Astrocyte (in vitro differentiated cells and primary cell): ENCODE results near the gene SPATA18.

Experiments
- EZH2 ChIP-seq: IDR thresholded peaks from 2 replicates; pipeline ENCODE4 v1.6.1; 2012; ENCODE audit warnings: mild to moderate bottlenecking, low read length, inconsistent platforms; ENCODE audit not compliant: insufficient read depth
- TF ChIP-seq, protein P1 (sequence below): IDR thresholded peaks from 2 replicates; pipeline ENCODE4 v1.5.1; 2011; ENCODE audit warnings: low read depth, mild to moderate bottlenecking, inconsistent platforms, low read length, moderate library complexity; ENCODE audit not compliant: insufficient read depth

GRCh38 chr4:52102587-52102986, 51.5 kb downstream of the SPATA18 start:
- TF ChIP-seq, protein P1, sequence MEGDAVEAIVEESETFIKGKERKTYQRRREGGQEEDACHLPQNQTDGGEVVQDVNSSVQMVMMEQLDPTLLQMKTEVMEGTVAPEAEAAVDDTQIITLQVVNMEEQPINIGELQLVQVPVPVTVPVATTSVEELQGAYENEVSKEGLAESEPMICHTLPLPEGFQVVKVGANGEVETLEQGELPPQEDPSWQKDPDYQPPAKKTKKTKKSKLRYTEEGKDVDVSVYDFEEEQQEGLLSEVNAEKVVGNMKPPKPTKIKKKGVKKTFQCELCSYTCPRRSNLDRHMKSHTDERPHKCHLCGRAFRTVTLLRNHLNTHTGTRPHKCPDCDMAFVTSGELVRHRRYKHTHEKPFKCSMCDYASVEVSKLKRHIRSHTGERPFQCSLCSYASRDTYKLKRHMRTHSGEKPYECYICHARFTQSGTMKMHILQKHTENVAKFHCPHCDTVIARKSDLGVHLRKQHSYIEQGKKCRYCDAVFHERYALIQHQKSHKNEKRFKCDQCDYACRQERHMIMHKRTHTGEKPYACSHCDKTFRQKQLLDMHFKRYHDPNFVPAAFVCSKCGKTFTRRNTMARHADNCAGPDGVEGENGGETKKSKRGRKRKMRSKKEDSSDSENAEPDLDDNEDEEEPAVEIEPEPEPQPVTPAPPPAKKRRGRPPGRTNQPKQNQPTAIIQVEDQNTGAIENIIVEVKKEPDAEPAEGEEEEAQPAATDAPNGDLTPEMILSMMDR = no peak
- no peak for TF ChIP-seq EZH2
